H1 (cell line): ENCODE results near the gene MIEF2. TPM values are rescaled to one million over a fixed set of nuclear protein-coding genes. Genes with fewer than 3 reads are reported as not detected.

Experiments used
- ASH2L ChIP-seq: fragments of 200-600, 300-600 bp; sonication (generic); IDR thresholded peaks from one replicate; pipeline ENCODE4 v1.7.1; 2017; ENCODE audit warnings: low read length
- EP300 ChIP-seq, 2 experiments: IDR thresholded peaks; 1 replicate in 1 of 2; 2 replicates in 1 of 2; pipeline ENCODE4 v1.6.1; 2011 to 2012; ENCODE audit warnings: low read depth in 2 of 2, low read length in 2 of 2, mild to moderate bottlenecking in 2 of 2, borderline replicate concordance in 1 of 2, inconsistent platforms in 1 of 2, moderate library complexity in 1 of 2
- MAFK ChIP-seq: IDR thresholded peaks from 2 replicates; pipeline ENCODE4 v1.6.1; 2012; ENCODE audit warnings: low read depth, mild to moderate bottlenecking, improper control_type of control experiment, low read length
- RXRA ChIP-seq: IDR thresholded peaks from 2 replicates; pipeline ENCODE4 v1.6.1; 2011; ENCODE audit warnings: low read depth, mild to moderate bottlenecking, low read length, moderate library complexity; ENCODE audit not compliant: insufficient read depth
- SRF ChIP-seq: IDR thresholded peaks from 2 replicates; pipeline ENCODE4 v1.6.1; 2011; ENCODE audit warnings: mild to moderate bottlenecking, low read depth, low read length, moderate library complexity
- TAF7 ChIP-seq: optimal IDR thresholded peaks from 2 replicates; pipeline ENCODE3; 2011; ENCODE audit warnings: low read depth, mild to moderate bottlenecking, inconsistent platforms, low read length, moderate library complexity, borderline replicate concordance
- TBP ChIP-seq: IDR thresholded peaks from 2 replicates; pipeline ENCODE4 v1.6.1; 2011; ENCODE audit warnings: low read depth, low read length, improper control_type of control experiment
- TCF12 ChIP-seq: IDR thresholded peaks from 2 replicates; pipeline ENCODE4 v1.6.1; 2011; ENCODE audit warnings: low read depth, mild to moderate bottlenecking, low read length
- polyA plus RNA-seq, 7 experiments: library from polyadenylated mRNA; depleted of rRNA in 3 of 7; stranded (reverse) in 5 of 7; unstranded in 2 of 7; fragments of >200 nt in 5 of 7; fragments of 200-250 nt in 2 of 7; gene quantifications; 1 replicate in 5 of 7; 2 replicates in 1 of 7; 4 replicates in 1 of 7; pipeline versions ENCODE4 v1.2.1 to v1.2.3, GENCODE V29; 2011 to 2013; ENCODE audit warnings: missing spikeins in 2 of 7, mixed read lengths in 2 of 7
- total RNA-seq: library from RNA; stranded (reverse); fragmentation: NEBNext Ultra II Directional; extraction: Animal tissue kit (Norgen Biotek cat#: 25700); gene quantifications from 2 replicates; pipeline ENCODE4 v1.2.1, GENCODE V29; 2021

MIEF2 gene
- total and polyA plus RNA-seq, 2 of the 8 experiments (the other 6 are each of a cell fraction or from before 2014, with no cell fraction given), result 9.9 to 24.9 TPM

GRCh38 chr17:18246880-18247612 is 13.4 kb upstream of the MIEF2 start (continued):
- TF ChIP-seq TBP, result peak; percentile 66; the same call in 1 of the 2 replicates
- TF ChIP-seq RXRA, result no peak
- TF ChIP-seq ASH2L, result peak; percentile 92
- TF ChIP-seq EP300 (IDR thresholded peaks at IDR 0.05; ENCODE audit: borderline replicate concordance in 1 of 2, low read depth in 2 of 2, low read length in 2 of 2), result no peak
- no peak for TF ChIP-seq MAFK
- TF ChIP-seq TAF7, result peak; percentile 71
- TF ChIP-seq TCF12, result no peak
- no peak for TF ChIP-seq SRF
